Fibroblast of villous mesenchyme (primary cell): ENCODE data around the gene VWF. TPM values are rescaled to one million over a fixed set of nuclear protein-coding genes. Genes with fewer than 3 reads are reported as not detected.

Source experiments
- DNase-seq: peaks from one replicate; pipeline ENCODE4 v3.0.0-alpha.2; 2010; ENCODE audit warnings: low read depth
- H3K4me3 ChIP-seq: 2 replicates; pipeline ENCODE4 v1.5.1; 2011; ENCODE audit warnings: low read depth, mild to moderate bottlenecking, low read length
- CTCF ChIP-seq: IDR thresholded peaks from 2 replicates; pipeline ENCODE4 v1.5.1; 2012; ENCODE audit warnings: low read depth, mild to moderate bottlenecking, low read length; ENCODE audit not compliant: insufficient read depth
- total RNA-seq: library from RNA; depleted of rRNA; stranded (reverse); fragments of >200 nt; gene quantifications from 2 replicates; pipeline ENCODE4 v1.2.3, GENCODE V29; 2012

VWF gene
- total RNA-seq, 1 donor = under 0.01 TPM

GRCh38 chr12:6084969-6085450, 39.5 kb downstream of the VWF start:
- no peak for DNase-seq
- no peak for TF ChIP-seq CTCF
- no peak overlapping the region for H3K4me3 ChIP-seq

DNA sequence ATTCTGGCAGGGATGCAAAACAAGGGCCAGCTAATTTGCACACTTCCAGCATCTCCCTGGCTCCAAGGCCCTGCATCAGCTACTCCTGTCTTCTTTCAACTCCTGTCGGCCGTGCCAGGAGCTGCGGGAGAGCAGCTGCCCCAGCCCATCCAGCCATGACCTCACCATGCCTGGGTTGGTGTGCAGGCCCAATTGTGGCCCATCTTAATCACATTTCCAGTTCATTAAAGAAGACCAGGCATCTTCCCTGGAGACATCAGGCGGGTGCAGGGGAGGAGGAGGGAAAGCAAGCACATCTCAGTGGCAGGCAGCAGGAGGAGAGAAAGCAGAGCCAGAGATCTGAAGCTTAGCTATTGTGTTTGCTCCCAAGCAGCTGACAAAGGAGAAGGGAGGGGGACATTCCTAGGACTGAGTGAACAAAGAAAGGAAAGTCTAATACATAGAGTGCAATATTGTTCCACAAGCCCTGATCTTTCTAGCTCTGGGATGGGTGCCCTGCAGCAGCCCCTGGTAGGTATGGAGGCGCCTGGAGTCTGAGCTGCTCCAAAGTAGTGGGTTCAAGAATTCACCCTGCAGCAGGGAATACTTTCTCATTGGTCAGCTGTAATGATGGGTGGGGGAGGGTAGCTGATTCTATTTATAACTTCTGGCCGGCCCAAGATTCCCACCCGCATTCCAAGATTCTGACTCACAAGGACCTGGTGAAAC, 40.1 kb downstream of the VWF start:
- H3K4me3 ChIP-seq = no peak overlapping the region
- DNase-seq = peak; percentile 35
- TF ChIP-seq CTCF = peak; percentile 6

DNA sequence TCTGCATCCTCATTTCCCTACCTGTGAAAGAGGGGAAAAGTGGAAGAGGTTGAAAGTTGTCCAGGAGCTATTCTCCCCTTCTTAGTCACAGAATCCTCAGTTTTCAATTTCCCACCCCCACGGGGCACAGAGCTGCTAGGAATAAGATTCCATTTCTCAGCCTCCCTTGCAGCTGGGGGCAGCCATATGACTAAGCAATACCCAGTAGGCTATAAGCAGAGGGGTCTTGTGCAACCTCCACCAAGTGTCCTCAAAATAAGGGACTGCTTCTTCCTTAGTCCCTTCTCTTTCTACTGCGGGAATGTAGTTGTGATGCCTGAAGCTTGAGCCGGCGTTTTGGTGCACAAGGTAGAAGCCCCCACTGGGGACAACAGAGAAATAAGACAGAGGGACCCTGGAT, 40.9 kb downstream of the VWF start:
- H3K4me3 ChIP-seq = no peak overlapping the region
- DNase-seq = no peak
- TF ChIP-seq CTCF = no peak

DNA sequence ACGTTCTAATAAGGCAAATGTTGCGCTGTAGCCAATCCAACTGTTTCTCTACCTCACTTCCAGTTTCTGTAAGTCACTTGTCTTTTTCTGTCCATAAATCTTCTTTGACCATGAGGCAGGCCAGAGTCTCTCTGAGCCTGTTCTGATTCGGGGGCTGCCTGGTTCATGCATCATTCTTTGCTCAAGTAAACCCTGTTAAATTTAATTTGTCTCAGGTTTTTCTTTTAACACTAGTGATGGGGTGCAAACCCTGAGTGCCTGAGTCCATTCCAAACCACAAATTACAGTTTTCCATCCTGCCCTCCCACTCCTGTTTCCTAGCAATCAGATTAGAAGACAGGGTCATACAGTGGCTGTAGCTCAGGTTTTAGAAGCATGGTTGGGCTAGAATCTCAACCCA, 41.9 kb downstream of the VWF start:
- no peak for TF ChIP-seq CTCF
- no peak for DNase-seq
- H3K4me3 ChIP-seq = no peak overlapping the region

- no peak for DNase-seq
- no peak overlapping the region for H3K4me3 ChIP-seq
- TF ChIP-seq CTCF = no peak
Measured at GRCh38 chr12:6080149-6081045, 44.1 kb downstream of the VWF start.

DNA sequence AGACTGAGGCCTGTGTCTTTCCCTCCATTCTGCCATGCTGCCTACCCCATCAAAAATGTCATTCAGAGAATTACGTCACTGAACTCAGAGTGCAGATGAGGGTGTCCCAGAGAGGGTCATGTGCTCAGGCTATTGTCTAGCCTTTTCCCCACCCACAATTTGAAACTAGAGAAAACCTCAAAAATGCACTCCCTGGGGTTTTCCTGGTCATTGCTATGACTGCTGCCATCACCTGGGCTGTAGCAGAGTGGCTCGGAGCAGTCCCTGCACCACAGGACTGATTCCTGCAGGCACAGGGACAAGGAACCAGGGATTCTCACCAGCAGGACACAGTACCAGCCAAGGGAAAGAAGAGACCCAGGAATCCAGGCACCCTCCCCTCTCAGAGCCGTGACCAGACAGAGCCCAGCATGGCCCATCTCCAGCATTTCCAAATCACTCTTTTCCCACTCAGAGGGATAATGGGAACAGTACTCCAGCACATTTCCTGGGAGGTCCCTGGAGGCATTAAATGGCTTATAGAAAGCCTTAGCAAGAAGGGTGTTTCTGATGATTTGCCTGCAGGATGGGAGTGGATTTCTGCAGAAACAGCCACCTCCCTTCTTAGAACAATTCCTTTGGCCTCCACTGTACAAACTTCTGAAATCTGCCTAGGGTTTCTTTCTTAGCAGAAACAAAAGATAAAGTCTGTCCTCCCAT, 45.9 kb downstream of the VWF start:
- no peak overlapping the region for H3K4me3 ChIP-seq
- no peak for TF ChIP-seq CTCF
- DNase-seq = no peak
